ENCODE data around the gene FBXO21.
A peak's percentile ranks its signal among the peaks of the same experiment; 100 is the strongest.
"Not testable (repeated sequence)": the region's sequence is repeated elsewhere in the genome, so short reads cannot be mapped to it uniquely, and the experiment has no call there.

The FBXO21 gene

GRCh38 chr12:117202033-117202432 is 11.8 kb upstream of the FBXO21 start:
- DNase-seq (ENCODE audit: low spot score) = no peak

GRCh38 chr12:117199956-117200744 is 9.9 kb upstream of the FBXO21 start:
- not testable (repeated sequence) for DNase-seq (ENCODE audit: low spot score)

- not testable (repeated sequence) for DNase-seq (ENCODE audit: low spot score)
Measured at GRCh38 chr12:117196334-117196733, 6.1 kb upstream of the FBXO21 start.

- not testable (repeated sequence) for DNase-seq (ENCODE audit: low spot score)
Measured at GRCh38 chr12:117195027-117195426, 4.8 kb upstream of the FBXO21 start.

GRCh38 chr12:117193903-117194302 is 3.6 kb upstream of the FBXO21 start:
- no peak for DNase-seq (ENCODE audit: low spot score)

GRCh38 chr12:117192581-117192980 is 2.3 kb upstream of the FBXO21 start:
- DNase-seq (ENCODE audit: low spot score) = not testable (repeated sequence)

GRCh38 chr12:117192057-117192456 is 1.8 kb upstream of the FBXO21 start:
- no peak for DNase-seq (ENCODE audit: low spot score)

- peak; percentile 43 for DNase-seq (ENCODE audit: low spot score)
Measured at GRCh38 chr12:117189725-117190209, 503 bp downstream of the FBXO21 start.

- peak; percentile 34 for DNase-seq (ENCODE audit: low spot score)
Measured at GRCh38 chr12:117188961-117189724, 1.1 kb downstream of the FBXO21 start.

- DNase-seq (ENCODE audit: low spot score) = no peak
Measured at GRCh38 chr12:117188121-117188665, 2.1 kb downstream of the FBXO21 start.

GRCh38 chr12:117187421-117187820 is 2.8 kb downstream of the FBXO21 start:
- DNase-seq (ENCODE audit: low spot score) = no peak

GRCh38 chr12:117182866-117183265 is 7.4 kb downstream of the FBXO21 start:
- DNase-seq (ENCODE audit: low spot score) = no peak

GRCh38 chr12:117181468-117181843 is 8.8 kb downstream of the FBXO21 start:
- not testable (repeated sequence) for DNase-seq (ENCODE audit: low spot score)

- no peak for DNase-seq (ENCODE audit: low spot score)
Measured at GRCh38 chr12:117180758-117181467, 9.4 kb downstream of the FBXO21 start.

GRCh38 chr12:117178745-117179144 is 11.5 kb downstream of the FBXO21 start:
- no peak for DNase-seq (ENCODE audit: low spot score)

- DNase-seq (ENCODE audit: low spot score) = no peak
Measured at GRCh38 chr12:117178301-117178700, 12.0 kb downstream of the FBXO21 start.

- DNase-seq (ENCODE audit: low spot score) = no peak
Measured at GRCh38 chr12:117172168-117172567, 18.1 kb downstream of the FBXO21 start.

- DNase-seq (ENCODE audit: low spot score) = no peak
Measured at GRCh38 chr12:117171499-117172162, 18.6 kb downstream of the FBXO21 start.

- DNase-seq (ENCODE audit: low spot score) = no peak
Measured at GRCh38 chr12:117169548-117169947, 20.7 kb downstream of the FBXO21 start.

- no peak for DNase-seq (ENCODE audit: low spot score)
Measured at GRCh38 chr12:117168976-117169375, 21.3 kb downstream of the FBXO21 start.

- no peak for DNase-seq (ENCODE audit: low spot score)
Measured at GRCh38 chr12:117167769-117168168, 22.5 kb downstream of the FBXO21 start.

- DNase-seq (ENCODE audit: low spot score) = no peak
Measured at GRCh38 chr12:117166107-117166506, 24.2 kb downstream of the FBXO21 start.

Data from AG08395 (cell line).